HG02970 (cell line): ENCODE results near the gene LAMA5.
A peak's percentile ranks its signal among the peaks of the same experiment; 100 is the strongest.

Experiments used
- ATAC-seq: cut with Tn5 transposase; IDR thresholded peaks from one replicate; pipeline ENCODE4 v1.9.1; 2021; ENCODE audit warnings: mild to moderate bottlenecking, moderate library complexity, moderate number of reproducible peaks; ENCODE audit not compliant: unreplicated experiment, low FRiP score

The LAMA5 gene

GRCh38 chr20:62308102-62308822 is 58.9 kb downstream of the LAMA5 start:
- ATAC-seq = no peak

DNA sequence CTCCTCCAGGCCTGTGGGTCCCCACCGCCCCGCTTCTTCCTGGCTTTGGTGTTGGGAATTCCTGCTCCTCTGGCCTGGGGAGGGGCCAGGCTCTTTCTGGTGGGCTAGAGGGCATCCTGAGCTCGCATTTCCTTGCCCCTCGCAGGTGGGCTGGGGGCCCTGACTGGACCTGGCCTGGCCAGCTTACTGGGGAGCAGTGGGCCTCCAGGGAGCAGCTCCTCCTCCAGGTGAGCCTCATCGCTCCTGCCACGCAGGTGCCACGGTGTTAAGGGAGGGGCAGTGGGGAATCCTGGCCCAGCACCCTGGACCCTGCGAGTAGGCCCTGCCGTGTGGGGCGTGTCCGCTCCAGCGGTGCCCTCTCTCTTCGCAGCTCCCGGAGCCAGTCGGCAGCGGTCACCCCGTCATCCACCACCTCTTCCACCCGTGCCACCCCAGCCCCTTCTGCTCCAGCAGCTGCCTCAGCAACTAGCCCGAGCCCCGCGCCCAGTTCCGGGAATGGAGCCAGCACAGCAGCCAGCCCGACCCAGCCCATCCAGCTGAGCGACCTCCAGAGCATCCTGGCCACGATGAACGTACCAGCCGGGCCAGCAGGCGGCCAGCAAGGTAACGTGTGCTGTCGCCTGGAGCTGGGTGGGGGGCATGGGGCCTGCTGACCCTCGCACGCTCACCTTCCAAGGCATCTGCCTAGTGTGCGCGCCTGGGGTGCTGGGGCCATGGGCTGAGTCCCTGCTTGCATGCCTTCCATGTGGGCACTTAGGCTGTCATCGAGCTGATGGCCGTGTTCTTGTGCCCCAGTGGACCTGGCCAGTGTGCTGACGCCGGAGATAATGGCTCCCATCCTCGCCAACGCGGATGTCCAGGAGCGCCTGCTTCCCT is 59.6 kb downstream of the LAMA5 start:
- no peak for ATAC-seq

DNA sequence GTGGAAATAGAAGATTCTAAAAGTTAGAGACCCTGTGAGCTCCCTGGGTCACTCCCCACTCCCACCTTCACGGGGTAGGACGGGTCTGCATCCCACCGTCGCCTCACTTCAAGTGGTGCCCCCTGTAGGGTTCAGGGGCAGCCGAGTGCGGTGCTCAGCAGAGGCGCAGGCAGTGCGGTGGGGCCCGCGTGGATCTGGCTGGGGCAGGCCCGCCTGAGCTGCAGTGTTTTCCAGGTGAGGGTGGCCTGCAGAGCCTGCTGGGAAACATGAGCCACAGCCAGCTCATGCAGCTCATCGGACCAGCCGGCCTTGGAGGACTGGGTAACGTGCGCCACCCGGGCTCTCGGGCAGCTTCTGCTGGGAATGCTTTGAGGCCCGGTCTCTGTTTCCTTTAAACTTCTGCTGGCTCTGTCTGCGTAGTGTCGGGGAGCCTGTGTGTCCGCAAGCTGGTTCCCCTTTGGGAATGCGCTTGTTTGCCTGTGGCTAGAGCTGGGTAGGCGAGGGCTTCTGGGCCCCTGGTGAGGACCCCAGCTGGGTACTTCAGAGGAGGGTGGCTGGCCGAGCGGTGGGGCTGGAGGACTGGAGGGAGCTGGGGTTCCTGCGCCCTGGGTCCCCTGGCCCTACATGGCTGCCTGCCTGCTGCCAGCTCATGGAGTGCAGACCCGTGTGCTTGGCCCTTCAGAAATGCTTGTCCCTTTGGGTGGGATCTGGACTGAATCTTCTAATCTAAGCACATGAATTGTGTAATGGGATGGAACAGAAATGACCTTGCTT is 60.5 kb downstream of the LAMA5 start:
- no peak for ATAC-seq

DNA sequence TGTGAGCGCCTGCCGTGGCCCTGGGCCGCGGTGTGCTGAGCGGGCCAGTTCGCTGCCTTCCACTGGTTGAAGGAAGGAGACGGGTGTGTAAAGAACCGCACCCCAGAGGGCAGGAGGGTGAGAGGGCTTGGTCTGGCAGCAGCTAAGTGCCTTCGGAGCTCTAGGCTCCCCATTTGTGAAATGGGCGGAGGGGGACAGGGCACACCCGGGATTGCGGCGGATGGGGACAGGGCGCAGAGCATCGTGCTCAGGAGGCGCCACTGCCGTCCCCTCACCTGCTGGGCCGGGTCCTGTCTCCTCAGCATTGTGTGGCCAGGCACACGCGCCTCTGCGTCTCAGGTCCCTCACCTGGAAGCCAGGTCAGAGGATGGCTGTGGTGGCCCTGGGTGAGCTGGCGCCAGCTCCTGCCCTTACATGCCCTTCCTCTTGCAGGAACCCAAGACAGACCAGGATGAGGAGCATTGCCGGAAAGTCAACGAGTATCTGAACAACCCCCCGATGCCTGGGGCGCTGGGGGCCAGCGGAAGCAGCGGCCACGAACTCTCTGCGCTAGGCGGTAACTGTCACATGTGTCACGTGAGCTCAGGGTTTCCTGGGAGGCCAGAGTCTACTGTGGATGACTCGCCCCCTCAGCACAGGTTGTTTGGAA is 61.2 kb downstream of the LAMA5 start:
- ATAC-seq = no peak

- ATAC-seq = no peak
These were observed 61.9 kb downstream of the LAMA5 start for GRCh38 chr20:62305149-62305764.

DNA sequence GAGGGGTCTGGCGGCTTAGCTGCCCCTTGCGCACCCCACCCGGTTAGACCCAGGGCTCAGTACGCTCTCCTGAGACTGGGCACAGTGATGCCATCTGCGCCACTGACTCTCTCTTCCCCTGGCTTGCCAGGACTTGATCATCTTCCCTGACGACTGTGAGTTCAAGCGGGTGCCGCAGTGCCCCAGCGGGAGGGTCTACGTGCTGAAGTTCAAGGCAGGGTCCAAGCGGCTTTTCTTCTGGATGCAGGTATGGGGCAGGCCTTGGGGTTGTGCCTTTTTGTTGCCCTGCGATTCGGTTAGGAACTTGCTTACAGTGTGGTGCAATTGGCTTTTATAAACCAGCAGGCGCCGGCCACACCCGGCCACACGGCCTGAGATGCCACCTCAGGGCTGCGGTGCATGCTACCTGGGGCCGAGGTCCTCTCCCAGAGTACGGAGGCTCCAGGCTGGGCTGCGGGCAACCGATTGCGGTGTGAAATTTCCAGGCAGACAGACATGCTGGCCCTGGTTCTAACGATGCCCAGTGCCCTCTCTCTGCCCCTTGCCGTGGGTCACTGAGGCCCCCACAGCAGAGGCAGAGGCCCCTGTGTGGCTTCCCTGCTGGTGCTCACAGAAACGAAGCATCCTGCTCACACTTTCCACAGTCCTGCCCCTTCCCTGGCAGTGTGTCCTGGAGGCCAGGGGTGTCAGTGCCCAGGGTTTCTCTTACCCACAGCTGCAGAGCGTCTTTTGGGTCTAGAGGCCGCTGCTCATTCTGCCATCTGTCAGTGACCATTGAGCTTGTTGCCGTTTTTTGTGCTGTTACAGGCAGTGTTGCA is 62.6 kb downstream of the LAMA5 start:
- ATAC-seq = no peak

DNA sequence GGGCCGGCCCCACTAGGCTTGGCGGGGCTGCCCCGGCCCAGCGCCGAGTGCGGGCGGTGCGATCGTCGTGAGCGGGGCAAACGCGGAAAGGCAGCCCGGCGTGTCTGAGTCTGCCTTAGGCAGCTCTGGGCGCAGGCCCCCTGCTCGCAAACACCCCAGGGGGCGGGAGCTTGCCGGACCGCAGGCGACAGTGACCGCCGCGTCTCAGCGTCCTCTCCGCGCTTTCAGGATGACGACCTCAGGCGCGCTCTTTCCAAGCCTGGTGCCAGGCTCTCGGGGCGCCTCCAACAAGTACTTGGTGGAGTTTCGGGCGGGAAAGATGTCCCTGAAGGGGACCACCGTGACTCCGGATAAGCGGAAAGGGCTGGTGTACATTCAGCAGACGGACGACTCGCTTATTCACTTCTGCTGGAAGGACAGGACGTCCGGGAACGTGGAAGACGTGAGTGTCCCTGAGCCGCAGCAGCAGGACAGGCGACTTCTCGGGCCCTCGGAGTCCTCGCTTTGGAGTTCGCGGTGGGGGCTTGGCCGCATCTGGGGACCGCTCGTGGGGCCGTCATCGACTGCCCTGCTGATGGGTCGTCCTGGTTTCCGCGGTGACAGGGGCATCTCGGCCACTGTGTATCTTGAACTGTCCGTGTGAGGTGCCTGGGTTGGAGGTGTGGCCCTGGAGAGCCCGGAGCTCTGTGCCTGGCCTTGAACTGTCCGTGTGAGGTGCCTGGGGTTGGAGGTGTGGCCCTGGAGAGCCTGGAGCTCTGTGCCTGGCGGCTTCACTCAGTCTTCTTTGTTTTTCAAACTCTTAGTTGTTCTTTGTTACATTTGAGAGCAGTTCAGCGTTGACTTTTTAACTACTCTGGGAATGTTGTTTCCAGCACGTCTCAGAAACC is 63.5 kb downstream of the LAMA5 start:
- ATAC-seq = peak; percentile 6

GRCh38 chr20:62303062-62303339 is 64.1 kb downstream of the LAMA5 start:
- no peak for ATAC-seq

GRCh38 chr20:62302341-62303061 is 64.6 kb downstream of the LAMA5 start, which contains the start of gene ADRM1:
TSS of gene ADRM1 (plus strand) at chr20:62302997. CDS start at chr20:62303569, 572 bp downstream.
- peak; percentile 88 for ATAC-seq

DNA sequence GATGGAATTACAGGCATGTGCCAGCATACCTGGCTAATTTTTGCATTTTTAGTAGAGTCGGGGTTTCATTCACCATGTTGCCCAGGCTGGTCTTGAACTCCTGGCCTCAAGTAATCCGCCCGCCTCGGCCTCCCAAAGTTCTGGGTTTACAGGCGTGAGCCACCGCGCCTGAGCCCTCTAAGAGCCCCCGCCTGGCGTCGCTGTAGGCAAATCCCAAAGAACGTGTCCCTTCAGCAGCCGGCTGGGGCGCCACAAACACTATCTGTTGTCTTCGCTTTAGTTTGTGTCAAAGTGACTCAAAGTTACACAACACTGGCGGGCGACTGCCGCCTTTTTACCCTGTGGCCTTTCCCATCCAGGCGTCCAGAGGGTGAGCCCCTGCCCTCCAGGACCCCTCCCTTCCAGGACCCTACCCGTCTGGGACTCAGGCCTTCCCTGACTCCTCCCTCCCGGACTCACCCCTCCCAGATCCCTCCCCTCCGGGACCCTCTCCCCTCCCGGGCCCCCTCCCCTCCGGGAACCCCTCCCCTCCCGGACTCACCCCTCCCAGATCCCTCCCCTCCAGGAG is 65.3 kb downstream of the LAMA5 start:
- ATAC-seq = peak; percentile 29

GRCh38 chr20:62301111-62301668 is 65.9 kb downstream of the LAMA5 start:
- ATAC-seq = no peak

DNA sequence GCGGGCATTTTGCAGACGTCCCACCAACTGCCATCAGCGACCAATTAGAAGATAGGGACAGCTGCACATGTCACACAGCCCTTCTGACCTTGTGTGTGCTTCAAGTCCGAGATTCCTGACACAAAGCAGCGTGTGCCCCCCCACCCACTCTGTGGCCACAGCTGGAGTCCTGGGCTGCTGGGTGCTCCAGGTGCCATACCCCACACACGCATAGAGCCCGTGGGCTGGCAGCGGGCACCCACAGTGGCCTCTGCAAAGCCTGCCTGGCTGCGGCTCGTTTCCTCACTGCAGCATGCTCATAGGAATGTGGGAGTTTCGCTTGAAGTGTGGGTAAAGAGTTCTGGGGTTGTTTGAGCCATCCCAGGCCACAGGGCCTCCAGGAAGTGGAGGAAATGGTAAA is 66.8 kb downstream of the LAMA5 start:
- no peak for ATAC-seq

- no peak for ATAC-seq
These were observed 67.4 kb downstream of the LAMA5 start for GRCh38 chr20:62299666-62300236.

DNA sequence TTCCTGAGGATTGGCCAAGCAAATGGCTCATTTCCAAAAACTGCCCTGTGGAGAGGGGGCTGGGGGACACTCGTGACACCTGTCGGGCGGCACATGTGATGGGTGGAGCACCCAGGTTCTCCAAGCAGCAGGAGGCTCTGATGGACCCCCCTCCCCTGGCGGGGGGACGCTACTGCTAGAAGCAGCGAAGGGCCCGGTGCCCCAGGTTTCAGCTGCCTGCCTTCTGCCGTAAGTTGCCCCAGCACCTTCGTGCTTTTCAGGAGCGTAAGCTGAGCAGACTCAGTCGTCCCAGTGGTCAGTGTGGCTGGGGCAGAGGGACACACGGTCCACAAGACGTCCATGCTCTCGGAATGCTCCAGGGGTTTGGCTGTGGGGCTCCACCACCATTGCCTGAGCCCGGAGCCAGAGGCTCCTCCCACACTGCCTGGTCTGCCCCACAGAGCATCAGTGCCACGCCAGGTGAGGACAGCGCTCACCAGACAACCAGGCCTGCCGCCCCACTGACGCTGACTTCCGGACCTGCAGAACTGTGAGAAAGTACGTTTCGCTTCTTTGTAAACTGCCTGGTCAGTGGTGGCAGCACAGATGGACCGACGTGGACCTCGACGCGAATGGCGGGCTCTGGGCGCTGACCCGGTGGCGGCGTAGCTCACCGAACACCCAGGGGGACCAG is 68.4 kb downstream of the LAMA5 start:
- no peak for ATAC-seq

DNA sequence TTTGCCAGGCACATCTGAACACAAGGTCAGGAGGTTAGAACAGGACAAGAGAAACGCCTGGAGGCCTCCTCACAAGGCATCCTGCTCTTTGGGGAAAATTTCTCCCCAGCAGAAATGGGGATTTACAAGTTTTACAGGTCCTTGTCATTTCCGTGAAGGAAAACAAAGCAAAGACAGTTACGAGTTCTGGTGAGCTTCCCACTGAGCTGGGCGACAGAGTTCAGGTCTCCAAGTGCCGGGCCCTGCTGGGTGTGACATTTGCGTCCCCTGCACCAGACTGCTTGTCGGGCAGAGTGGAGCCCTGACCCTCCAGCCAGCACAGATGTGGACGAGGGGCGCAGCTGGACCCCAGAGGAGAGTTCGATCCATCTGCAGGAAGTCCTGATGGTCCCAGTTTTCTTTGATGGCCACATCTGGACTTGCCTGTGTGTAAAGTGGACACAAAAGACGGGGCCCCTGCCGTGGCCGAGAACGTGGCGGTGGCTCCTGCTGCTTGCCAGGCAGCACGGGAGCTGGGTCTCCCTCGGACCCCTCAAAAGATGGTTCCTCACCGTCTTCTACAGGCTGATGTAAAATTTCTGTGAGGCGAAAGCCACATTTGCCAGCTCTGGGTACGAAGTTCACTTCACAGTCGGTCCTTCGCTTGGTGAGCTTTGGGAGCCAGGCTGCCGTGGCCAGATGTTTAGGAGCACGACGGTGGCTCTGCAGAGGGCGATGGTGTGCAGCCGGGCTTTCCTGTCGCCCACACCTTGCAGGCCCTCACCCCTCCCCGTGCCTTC is 69.5 kb downstream of the LAMA5 start:
- no peak for ATAC-seq
